H1 (cell line): ENCODE results near the gene SMG7. TPM values are rescaled to one million over a fixed set of nuclear protein-coding genes. Genes with fewer than 3 reads are reported as not detected.

Source experiments
- ATF2 ChIP-seq: IDR thresholded peaks from 2 replicates; pipeline ENCODE4 v1.6.1; 2012; ENCODE audit warnings: low read length, inconsistent platforms
- BRCA1 ChIP-seq: IDR thresholded peaks from 2 replicates; pipeline ENCODE4 v1.6.1; 2012; ENCODE audit warnings: low read depth, low read length, improper control_type of control experiment
- CHD2 ChIP-seq: IDR thresholded peaks from 2 replicates; pipeline ENCODE4 v1.6.1; 2012; ENCODE audit warnings: low read length, improper control_type of control experiment
- CTBP2 ChIP-seq: IDR thresholded peaks from 2 replicates; pipeline ENCODE4 v1.7.0; 2011; ENCODE audit warnings: borderline replicate concordance, mild to moderate bottlenecking, moderate library complexity, mixed read lengths, low read length; ENCODE audit not compliant: insufficient read depth, insufficient read length
- GTF2F1 ChIP-seq: IDR thresholded peaks from 2 replicates; pipeline ENCODE4 v1.6.1; 2012; ENCODE audit warnings: low read depth, low read length, improper control_type of control experiment, borderline replicate concordance
- HDAC2 ChIP-seq, 2 experiments: fragments of 300-600 bp in 1 of 2; sonication (generic) in 1 of 2; IDR thresholded peaks; 2 replicates each; pipeline ENCODE4 v1.6.1; 2011 to 2012; ENCODE audit warnings: low read depth in 2 of 2, low read length in 2 of 2, mild to moderate bottlenecking in 2 of 2, moderate library complexity in 2 of 2, borderline replicate concordance in 1 of 2, inconsistent platforms in 1 of 2
- HDAC6 ChIP-seq: IDR thresholded peaks from one replicate; pipeline ENCODE4 v1.7.1; 2012; ENCODE audit warnings: low read depth, mild to moderate bottlenecking, inconsistent platforms, low read length, moderate library complexity
- JUN ChIP-seq: IDR thresholded peaks from 2 replicates; pipeline ENCODE4 v1.6.1; 2011; ENCODE audit warnings: low read depth, mild to moderate bottlenecking, improper control_type of control experiment, low read length
- JUND ChIP-seq: IDR thresholded peaks from 2 replicates; pipeline ENCODE4 v1.6.1; 2011; ENCODE audit warnings: mild to moderate bottlenecking, improper control_type of control experiment, low read length
- MAX ChIP-seq: IDR thresholded peaks from 2 replicates; pipeline ENCODE4 v1.6.1; 2012; ENCODE audit warnings: inconsistent platforms
- NANOG ChIP-seq: IDR thresholded peaks from 2 replicates; pipeline ENCODE4 v1.6.1; 2011; ENCODE audit warnings: low read length, low read depth, mild to moderate bottlenecking, inconsistent platforms; ENCODE audit not compliant: insufficient read depth, poor library complexity, severe bottlenecking
- NRF1 ChIP-seq: IDR thresholded peaks from 2 replicates; pipeline ENCODE4 v1.6.1; 2011; ENCODE audit warnings: mild to moderate bottlenecking, low read depth, low read length, improper control_type of control experiment
- PHF8 ChIP-seq: fragments of 200-600 bp; sonication (generic); conservative IDR thresholded peaks from 2 replicates; pipeline ENCODE4 v1.7.1; 2012; ENCODE audit warnings: low read depth, mild to moderate bottlenecking, inconsistent platforms, low read length, moderate library complexity
- RBBP5 ChIP-seq: IDR thresholded peaks from 2 replicates; pipeline ENCODE4 v1.7.1; 2012; ENCODE audit warnings: low read depth, mild to moderate bottlenecking, inconsistent platforms, low read length, moderate library complexity, borderline replicate concordance
- RNF2 ChIP-seq: fragments of 200-900, 300-1000 bp; sonication (generic); IDR thresholded peaks from 2 replicates; pipeline ENCODE4 v1.7.1; 2016; ENCODE audit warnings: borderline replicate concordance, low read depth, mild to moderate bottlenecking, antibody characterized with exemption, low read length; ENCODE audit not compliant: poor library complexity, severe bottlenecking; ENCODE audit errors: missing control alignments
- RXRA ChIP-seq: IDR thresholded peaks from 2 replicates; pipeline ENCODE4 v1.6.1; 2011; ENCODE audit warnings: low read depth, mild to moderate bottlenecking, low read length, moderate library complexity; ENCODE audit not compliant: insufficient read depth
- SAP30 ChIP-seq: fragments of 300-600 bp; sonication (generic); IDR thresholded peaks from 2 replicates; pipeline ENCODE4 v1.7.1; 2012; ENCODE audit warnings: low read length, moderate library complexity, mild to moderate bottlenecking, inconsistent platforms; ENCODE audit not compliant: insufficient read depth, insufficient replicate concordance
- TAF7 ChIP-seq: optimal IDR thresholded peaks from 2 replicates; pipeline ENCODE3; 2011; ENCODE audit warnings: low read depth, mild to moderate bottlenecking, inconsistent platforms, low read length, moderate library complexity, borderline replicate concordance
- TCF12 ChIP-seq: IDR thresholded peaks from 2 replicates; pipeline ENCODE4 v1.6.1; 2011; ENCODE audit warnings: low read depth, mild to moderate bottlenecking, low read length
- TEAD4 ChIP-seq: IDR thresholded peaks from 2 replicates; pipeline ENCODE4 v1.6.1; 2012; ENCODE audit warnings: low read depth, low read length, inconsistent platforms, mixed read lengths
- USF2 ChIP-seq: IDR thresholded peaks from 2 replicates; pipeline ENCODE4 v1.6.1; 2011; ENCODE audit warnings: low read length, improper control_type of control experiment
- polyA plus RNA-seq, 7 experiments: library from polyadenylated mRNA; depleted of rRNA in 3 of 7; stranded (reverse) in 5 of 7; unstranded in 2 of 7; fragments of >200 nt in 5 of 7; fragments of 200-250 nt in 2 of 7; gene quantifications; 1 replicate in 5 of 7; 2 replicates in 1 of 7; 4 replicates in 1 of 7; pipeline versions ENCODE4 v1.2.1 to v1.2.3, GENCODE V29; 2011 to 2013; ENCODE audit warnings: missing spikeins in 2 of 7, mixed read lengths in 2 of 7
- total RNA-seq: library from RNA; stranded (reverse); fragmentation: NEBNext Ultra II Directional; extraction: Animal tissue kit (Norgen Biotek cat#: 25700); gene quantifications from 2 replicates; pipeline ENCODE4 v1.2.1, GENCODE V29; 2021

Gene SMG7
- total and polyA plus RNA-seq, 2 of the 8 experiments (the other 6 are each of a cell fraction or from before 2014, with no cell fraction given): 39.3 to 65.6 TPM

- TF ChIP-seq SAP30 (no peak), NRF1 (no peak), HDAC6 (no peak), CHD2 (no peak), MAX (no peak), PHF8 (no peak), TEAD4 (peak; percentile 93), BRCA1 (no peak), CTBP2 (no peak), RNF2 (no peak), TAF7 (no peak), ATF2 (peak; percentile 81; the same call in 1 of the 2 replicates), JUND (peak; percentile 59; the same call in 1 of the 2 replicates), NANOG (no peak), RBBP5 (peak; percentile 78; the same call in 1 of the 2 replicates), JUN (peak; percentile 35; the same call in 1 of the 2 replicates), GTF2F1 (no peak), TCF12 (0 out of 2 replicates have a peak, but pooled peaks have one; percentile 40), HDAC2 (IDR thresholded peaks at IDR 0.05; ENCODE audit: borderline replicate concordance in 1 of 2, low read depth in 2 of 2, low read length in 2 of 2) (0 out of 4 replicates have a peak, but pooled peaks of 1 of the 2 experiments have one; percentile 52), USF2 (no peak), RXRA (no peak)
Measured at GRCh38 chr1:183461350-183461749, 10.9 kb upstream of the SMG7 start (continued).
